OCI-LY3 (cell line): ENCODE results near the gene CCSER1.

Experiments used
- EZH2phosphoT487 ChIP-seq: fragments of 200-600 bp; shearing (Covaris generic); IDR thresholded peaks from 2 replicates; pipeline ENCODE4 v1.6.1; 2018; ENCODE audit warnings: antibody characterized with exemption, mixed run types, low read depth
- TF ChIP-seq, protein P1 (sequence below): fragments of 200-600, 300-600 bp; sonication (generic); IDR thresholded peaks from 2 replicates; pipeline ENCODE4 v1.5.1; 2014; ENCODE audit warnings: antibody characterized with exemption, low read length, low read depth

DNA sequence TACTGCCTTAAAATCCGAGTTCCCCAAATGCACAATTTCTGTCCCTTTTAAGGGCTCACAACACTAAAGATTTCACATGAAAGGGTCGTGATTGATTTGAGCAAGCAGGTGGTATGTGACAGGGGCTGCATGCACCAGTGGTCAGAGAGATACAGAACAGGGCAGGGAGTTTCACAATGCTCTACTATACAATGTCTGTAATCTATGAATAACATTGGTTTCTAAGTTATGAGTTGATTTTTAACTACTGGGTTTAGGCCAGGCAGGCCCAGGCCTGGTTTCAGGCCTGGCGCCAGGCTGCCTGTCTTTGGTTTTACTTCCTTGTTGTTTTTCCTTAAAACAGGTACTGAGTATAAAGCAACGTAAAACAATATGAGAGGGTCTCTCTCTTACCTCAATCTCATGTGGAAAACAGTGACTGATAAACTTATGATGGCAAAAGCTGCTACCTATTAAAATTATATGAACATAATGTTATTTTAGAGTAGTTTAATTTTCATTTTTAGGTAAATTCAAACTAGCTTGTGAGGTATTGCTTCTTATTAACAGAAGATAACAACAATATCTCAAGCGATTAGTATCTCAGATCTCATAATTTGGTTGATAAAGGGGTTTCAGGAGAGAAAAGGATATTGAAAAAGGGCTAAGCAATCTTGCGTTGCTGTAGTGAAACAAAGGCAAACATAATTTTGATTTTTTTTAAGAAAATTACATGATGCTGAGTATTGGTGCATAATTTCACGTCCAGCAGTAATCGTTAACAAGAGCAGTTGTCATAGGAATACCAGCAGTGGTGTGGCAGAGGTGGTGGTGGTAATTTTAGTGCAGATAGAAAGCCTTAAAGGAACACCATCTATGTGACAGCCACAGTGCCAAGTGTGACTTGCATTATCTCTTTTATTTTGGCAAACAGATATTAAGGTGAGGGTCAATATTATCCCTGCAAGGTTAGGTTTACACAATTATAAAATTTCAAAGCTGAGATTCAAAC, 1232.1 kb downstream of the CCSER1 start:
- TF ChIP-seq, protein P1, sequence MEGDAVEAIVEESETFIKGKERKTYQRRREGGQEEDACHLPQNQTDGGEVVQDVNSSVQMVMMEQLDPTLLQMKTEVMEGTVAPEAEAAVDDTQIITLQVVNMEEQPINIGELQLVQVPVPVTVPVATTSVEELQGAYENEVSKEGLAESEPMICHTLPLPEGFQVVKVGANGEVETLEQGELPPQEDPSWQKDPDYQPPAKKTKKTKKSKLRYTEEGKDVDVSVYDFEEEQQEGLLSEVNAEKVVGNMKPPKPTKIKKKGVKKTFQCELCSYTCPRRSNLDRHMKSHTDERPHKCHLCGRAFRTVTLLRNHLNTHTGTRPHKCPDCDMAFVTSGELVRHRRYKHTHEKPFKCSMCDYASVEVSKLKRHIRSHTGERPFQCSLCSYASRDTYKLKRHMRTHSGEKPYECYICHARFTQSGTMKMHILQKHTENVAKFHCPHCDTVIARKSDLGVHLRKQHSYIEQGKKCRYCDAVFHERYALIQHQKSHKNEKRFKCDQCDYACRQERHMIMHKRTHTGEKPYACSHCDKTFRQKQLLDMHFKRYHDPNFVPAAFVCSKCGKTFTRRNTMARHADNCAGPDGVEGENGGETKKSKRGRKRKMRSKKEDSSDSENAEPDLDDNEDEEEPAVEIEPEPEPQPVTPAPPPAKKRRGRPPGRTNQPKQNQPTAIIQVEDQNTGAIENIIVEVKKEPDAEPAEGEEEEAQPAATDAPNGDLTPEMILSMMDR = no peak
- TF ChIP-seq EZH2phosphoT487 = no peak
